ENCODE results near the gene DIDO1. TPM values are rescaled to one million over a fixed set of nuclear protein-coding genes. Genes with fewer than 3 reads are reported as not detected.

DIDO1 gene
- total RNA-seq, 2 experiments from 2014 or later = 45.9 to 47.4 TPM

- TF ChIP-seq, protein P1, sequence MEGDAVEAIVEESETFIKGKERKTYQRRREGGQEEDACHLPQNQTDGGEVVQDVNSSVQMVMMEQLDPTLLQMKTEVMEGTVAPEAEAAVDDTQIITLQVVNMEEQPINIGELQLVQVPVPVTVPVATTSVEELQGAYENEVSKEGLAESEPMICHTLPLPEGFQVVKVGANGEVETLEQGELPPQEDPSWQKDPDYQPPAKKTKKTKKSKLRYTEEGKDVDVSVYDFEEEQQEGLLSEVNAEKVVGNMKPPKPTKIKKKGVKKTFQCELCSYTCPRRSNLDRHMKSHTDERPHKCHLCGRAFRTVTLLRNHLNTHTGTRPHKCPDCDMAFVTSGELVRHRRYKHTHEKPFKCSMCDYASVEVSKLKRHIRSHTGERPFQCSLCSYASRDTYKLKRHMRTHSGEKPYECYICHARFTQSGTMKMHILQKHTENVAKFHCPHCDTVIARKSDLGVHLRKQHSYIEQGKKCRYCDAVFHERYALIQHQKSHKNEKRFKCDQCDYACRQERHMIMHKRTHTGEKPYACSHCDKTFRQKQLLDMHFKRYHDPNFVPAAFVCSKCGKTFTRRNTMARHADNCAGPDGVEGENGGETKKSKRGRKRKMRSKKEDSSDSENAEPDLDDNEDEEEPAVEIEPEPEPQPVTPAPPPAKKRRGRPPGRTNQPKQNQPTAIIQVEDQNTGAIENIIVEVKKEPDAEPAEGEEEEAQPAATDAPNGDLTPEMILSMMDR (IDR thresholded peaks at IDR 0.05) = no peak
- no peak for ATAC-seq
- Mint-ChIP-seq H3K4me1 (ENCODE audit: low read depth) (peaks cover 29% of the 10 kb centered on the region), H3K27me3 (no peaks in the 10 kb centered on the region), H3K27ac (no peak overlapping the region), H3K36me3 (ENCODE audit: low read depth) (peaks cover 48% of the 10 kb centered on the region), H3K4me3 (peak overlapping the region; percentile 12), H3K9me3 (no peaks in the 10 kb centered on the region)
- POLR2A ChIA-PET = interaction anchor here (1.7 kb wide), 1 partner anchor 14 kb away, joined by 5 read pairs; the partner anchor contains the start of gene DIDO1
- intact Hi-C loops (cut with micrococcal nuclease) = no loop called here
- DNase-seq = no peak
- CTCF ChIA-PET = no interaction called here
Measured at GRCh38 chr20:62940875-62941274, 14.6 kb upstream of the DIDO1 start.

DNA sequence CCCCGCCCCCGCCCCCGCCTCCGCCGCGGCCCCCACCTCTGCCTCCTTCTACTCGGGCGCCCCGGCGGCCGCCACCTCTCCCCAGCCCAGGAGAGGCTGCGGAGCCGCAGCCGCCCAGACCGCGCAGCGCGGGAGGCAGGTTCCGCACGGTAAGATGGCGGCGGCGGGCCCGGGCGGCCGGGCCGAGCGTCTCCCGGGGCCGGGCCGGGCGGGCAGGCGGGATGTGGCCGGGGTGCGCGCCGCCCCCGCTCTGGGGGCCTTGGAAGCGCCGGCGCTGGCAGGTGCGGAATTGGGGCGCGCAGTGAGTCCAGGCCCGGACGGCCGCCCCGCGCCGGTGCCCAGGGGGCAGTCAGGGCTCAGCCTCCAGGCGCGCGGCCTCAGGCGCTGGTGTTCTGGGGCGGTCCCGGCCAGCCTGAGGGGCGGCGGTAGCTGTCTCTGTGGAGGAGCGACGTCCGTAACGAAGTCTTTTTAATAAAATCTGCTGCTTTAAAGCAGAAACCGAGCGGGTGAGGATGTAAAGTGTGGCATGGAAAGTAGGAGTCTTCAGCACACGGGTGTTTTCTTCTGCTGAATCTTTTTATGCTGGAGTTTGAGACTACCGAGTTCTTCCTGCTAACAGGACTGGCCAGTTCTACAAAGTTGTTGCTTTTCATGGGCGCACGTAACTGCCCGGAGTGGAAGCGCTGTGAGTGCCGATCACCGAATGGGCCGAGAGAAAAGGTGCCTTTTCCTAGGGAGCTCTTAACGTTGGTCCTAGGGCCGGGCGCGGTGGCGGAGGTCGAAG, 12.0 kb upstream of the DIDO1 start, which contains the start of gene GID8:
Gene GID8, plus strand, starts transcription at position 43 of the 784 bp plus-strand sequence. CDS start 3,356 bp downstream, outside the sequence.
- peaks cover 29% of the 10 kb centered on the region for H3K4me1 Mint-ChIP-seq (ENCODE audit: low read depth)
- TF ChIP-seq, protein P1 (IDR thresholded peaks at IDR 0.05) = no peak
- intact Hi-C loops (cut with micrococcal nuclease) = no loop called here
- H3K9me3 Mint-ChIP-seq = no peaks in the 10 kb centered on the region
- DNase-seq = peak; percentile 68
- peak within 1 kb of the TSS; percentile 95 for H3K4me3 Mint-ChIP-seq
- CTCF ChIA-PET = interaction anchor here (1.0 to 5.9 kb wide), 7 partner anchors 11 to 71 kb away, joined by 3 to 47 read pairs (median 7); partner anchors contain the start of gene DIDO1
- peak; percentile 59 for ATAC-seq
- H3K36me3 Mint-ChIP-seq (ENCODE audit: low read depth) = peaks cover 36% of the 10 kb centered on the region
- no peaks in the 10 kb centered on the region for H3K27me3 Mint-ChIP-seq
- POLR2A ChIA-PET = interaction anchor here (0.8 to 7.2 kb wide), 12 partner anchors 8 to 335 kb away, joined by 3 to 243 read pairs (median 4); partner anchors contain the start of genes ARFGAP1, DIDO1 and SLC17A9
- H3K27ac Mint-ChIP-seq = peak within 1 kb of the TSS; percentile 98

DNA sequence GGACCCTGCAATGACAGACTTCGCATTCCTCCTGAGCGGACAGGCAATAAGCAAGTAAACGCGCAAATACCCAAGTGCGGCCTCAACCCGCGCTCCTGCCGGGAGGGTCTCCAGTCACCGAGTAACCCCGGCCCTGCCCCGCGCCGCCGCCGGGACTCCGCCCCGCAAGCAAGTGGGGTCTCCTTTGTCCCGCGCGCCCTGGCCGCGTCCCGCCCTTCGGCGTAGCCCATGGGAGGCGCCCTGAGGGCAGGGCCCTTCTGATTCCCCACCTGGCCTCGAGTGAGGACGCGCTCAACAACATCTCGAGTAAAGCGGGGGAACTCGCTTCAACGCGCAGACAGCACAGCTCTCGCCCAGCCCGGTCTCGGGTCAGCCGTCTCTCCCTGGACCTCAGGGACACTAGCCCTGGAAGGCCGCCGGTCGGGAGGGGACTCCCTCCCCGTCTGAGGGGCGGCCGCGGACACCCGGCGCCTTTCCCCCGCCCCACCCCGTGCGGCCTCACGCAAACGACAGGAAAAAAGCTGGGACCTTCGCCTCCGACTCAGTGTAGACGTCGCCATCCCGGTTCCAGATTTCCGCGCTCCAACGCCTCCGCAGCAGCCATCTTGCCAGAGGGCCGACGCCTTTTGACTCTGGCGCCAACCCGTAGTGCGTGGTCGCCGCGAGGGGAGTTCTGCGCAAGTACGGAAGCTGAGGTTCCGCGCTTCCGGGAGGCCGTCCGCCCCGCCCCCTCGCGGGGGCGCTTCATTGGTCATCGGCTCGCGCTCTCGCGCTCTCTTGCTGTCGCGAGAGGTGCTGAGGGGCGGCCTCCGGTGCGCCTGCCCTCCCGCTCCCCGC, 11.2 kb upstream of the DIDO1 start:
- Mint-ChIP-seq H3K4me1 (ENCODE audit: low read depth) (peaks cover 32% of the 10 kb centered on the region), H3K9me3 (no peaks in the 10 kb centered on the region), H3K4me3 (no peak overlapping the region), H3K27ac (peak overlapping the region; percentile 98), H3K27me3 (no peaks in the 10 kb centered on the region), H3K36me3 (ENCODE audit: low read depth) (peaks cover 35% of the 10 kb centered on the region)
- DNase-seq = peak; percentile 98
- peak; percentile 93 for ATAC-seq
- intact Hi-C loops (cut with micrococcal nuclease) = no loop called here
- ChIA-PET CTCF (interaction anchor here (0.8 to 5.9 kb wide), 11 partner anchors 9 to 71 kb away, joined by 3 to 47 read pairs (median 7); partner anchors contain the start of gene DIDO1), POLR2A (interaction anchor here (0.6 to 7.2 kb wide), 12 partner anchors 9 to 871 kb away, joined by 3 to 243 read pairs (median 4); partner anchors contain the start of genes ARFGAP1, DIDO1 and SLC17A9)
- TF ChIP-seq, protein P1 (IDR thresholded peaks at IDR 0.05) = no peak

- TF ChIP-seq, protein P1 (IDR thresholded peaks at IDR 0.05) = no peak
- peaks cover 25% of the 10 kb centered on the region for H3K36me3 Mint-ChIP-seq (ENCODE audit: low read depth)
- ATAC-seq = no peak
Measured at GRCh38 chr20:62935968-62936585, 9.8 kb upstream of the DIDO1 start.

More at GRCh38 chr20:62935968-62936585, 9.8 kb upstream of the DIDO1 start:
- ChIA-PET POLR2A (interaction anchor here (0.6 to 7.2 kb wide), 4 partner anchors 16 to 56 kb away, joined by 4 to 243 read pairs (median 18); partner anchors contain the start of genes DIDO1 and SLC17A9), CTCF (interaction anchor here (1.1 to 5.9 kb wide), 6 partner anchors 9 to 37 kb away, joined by 3 to 47 read pairs (median 12); partner anchors contain the start of gene DIDO1)
- no peak overlapping the region for H3K27ac Mint-ChIP-seq
- no peak for DNase-seq
- no peaks in the 10 kb centered on the region for H3K9me3 Mint-ChIP-seq
- no peaks in the 10 kb centered on the region for H3K27me3 Mint-ChIP-seq
- intact Hi-C loops (cut with micrococcal nuclease) = no loop called here
- peaks cover 35% of the 10 kb centered on the region for H3K4me1 Mint-ChIP-seq (ENCODE audit: low read depth)
- H3K4me3 Mint-ChIP-seq = no peak overlapping the region
